GM23338 (cell line): ENCODE measurements around the gene C14orf93.

Source experiments
- CTCF ChIP-seq, 2 experiments: fragments of 200-600 bp in 1 of 2; sonication (generic) in 1 of 2; conservative IDR thresholded peaks; 2 replicates each; pipeline versions ENCODE4 v1.5.1 to v1.6.1; 2016 to 2017; ENCODE audit warnings: antibody characterized with exemption in 2 of 2, low read depth in 2 of 2, mild to moderate bottlenecking in 2 of 2, moderate library complexity in 1 of 2
- REST ChIP-seq: IDR thresholded peaks from one replicate; pipeline ENCODE4 v1.6.1; 2018; ENCODE audit warnings: antibody characterized with exemption; ENCODE audit not compliant: unreplicated experiment

- TF ChIP-seq CTCF (conservative IDR thresholded peaks at IDR 0.05; ENCODE audit: low read depth in 2 of 2) (no peak), REST (no peak)
Measured at GRCh38 chr14:23055147-23055550, 45.2 kb upstream of the C14orf93 start.
